RWPE1 (cell line): ENCODE results near the gene BTBD16.

Experiments used
- CTCF ChIA-PET: fragments of 350-600 bp; sonication (Branson Sonifier 250); formaldehyde crosslinking; extraction: SDS; loops from one replicate; lab custom pipeline; 2021; lab: Yijun Ruan, JAX
- POLR2A ChIA-PET: fragments of 400-600 bp; formaldehyde crosslinking; extraction: SDS; loops from one replicate; lab custom pipeline; 2020; ENCODE audit warnings: antibody characterized with exemption; ENCODE audit not compliant: low non-redundant PET; lab: Yijun Ruan, JAX
- DNase-seq: peaks from one replicate; pipeline ENCODE4 v3.0.0; 2012; ENCODE audit warnings: low spot score
- H3K27ac ChIP-seq: fragments of 450-650 bp; 2 replicates; pipeline ENCODE4 v1.5.1; 2017
- CTCF ChIP-seq: fragments of 450-650 bp; conservative IDR thresholded peaks from 2 replicates; pipeline ENCODE4 v1.5.1; 2017; ENCODE audit warnings: low read depth, mild to moderate bottlenecking

Gene BTBD16

GRCh38 chr10:122375679-122376160 lies 104.6 kb downstream of the BTBD16 start:
- no peak for DNase-seq
- ChIA-PET CTCF (interaction anchor here (0.5 to 1.3 kb wide), 4 partner anchors 66 to 1634 kb away, joined by 3 to 5 read pairs (median 4); no protein-coding TSS in a partner anchor), POLR2A (no interaction called here)
- no peak for TF ChIP-seq CTCF
- peak overlapping the region; percentile 99 for H3K27ac ChIP-seq

GRCh38 chr10:122376364-122376961 lies 105.4 kb downstream of the BTBD16 start:
- no peak overlapping the region for H3K27ac ChIP-seq
- no peak for TF ChIP-seq CTCF
- POLR2A ChIA-PET, result no interaction called here
- CTCF ChIA-PET, result interaction anchor here (0.8 kb wide), 2 partner anchors 67 to 215 kb away, joined by 3 read pairs; no protein-coding TSS in a partner anchor
- DNase-seq, result no peak

- ChIA-PET POLR2A (no interaction called here), CTCF (interaction anchor here (0.9 kb wide), 1 partner anchor 36 kb away, joined by 3 read pairs; no protein-coding TSS in a partner anchor)
- no peak for DNase-seq
- no peak overlapping the region for H3K27ac ChIP-seq
- TF ChIP-seq CTCF, result no peak
Measured at GRCh38 chr10:122379041-122379440, 107.9 kb downstream of the BTBD16 start.

GRCh38 chr10:122379537-122379936 lies 108.4 kb downstream of the BTBD16 start:
- DNase-seq, result no peak
- ChIA-PET POLR2A (no interaction called here), CTCF (interaction anchor here (0.5 kb wide), 1 partner anchor 34 kb away, joined by 3 read pairs; no protein-coding TSS in a partner anchor)
- no peak for TF ChIP-seq CTCF
- H3K27ac ChIP-seq, result no peak overlapping the region

GRCh38 chr10:122380703-122381102 lies 109.6 kb downstream of the BTBD16 start:
- TF ChIP-seq CTCF, result no peak
- no peak for DNase-seq
- POLR2A ChIA-PET, result no interaction called here
- no peak overlapping the region for H3K27ac ChIP-seq
- CTCF ChIA-PET, result no interaction called here

GRCh38 chr10:122381680-122382079 lies 110.6 kb downstream of the BTBD16 start:
- H3K27ac ChIP-seq, result no peak overlapping the region
- ChIA-PET CTCF (interaction anchor here (0.9 to 1.3 kb wide), 2 partner anchors 83 to 114 kb away, joined by 3 to 5 read pairs; no protein-coding TSS in a partner anchor), POLR2A (no interaction called here)
- TF ChIP-seq CTCF, result no peak
- DNase-seq, result no peak
